HTERT RPE-1 (cell line): ENCODE results near the gene PAK5.

ENCODE experiments used
- in situ Hi-C: fragments of 300-500 bp; cut with MboI; formaldehyde crosslinking; loops from 4 replicates; pipeline ENCODE4 v1.14.3; 2020; ENCODE audit warnings: low sequenced_read_pairs

Gene PAK5

GRCh38 chr20:9626357-9626756 lies 212.5 kb downstream of the PAK5 start:
- in situ Hi-C loops: no loop called here

DNA sequence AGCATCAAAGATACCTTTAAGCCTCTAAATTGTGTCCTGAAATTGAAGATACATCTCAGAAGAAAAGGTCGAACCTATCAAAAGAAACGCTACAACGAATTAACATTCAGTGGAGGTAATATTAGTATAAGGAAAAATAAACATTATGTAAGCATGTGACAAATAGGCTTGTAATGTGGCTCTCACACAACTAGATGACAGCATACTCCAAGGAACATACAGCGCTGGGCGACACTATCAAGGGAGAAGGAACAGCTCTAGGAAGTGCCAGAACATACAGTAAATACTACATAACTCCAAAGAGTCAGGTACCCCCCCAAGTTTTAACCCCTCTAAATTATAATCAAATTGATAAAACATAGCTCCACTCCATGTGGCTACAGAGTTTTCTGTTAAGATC lies 220.9 kb downstream of the PAK5 start:
- in situ Hi-C loops: no loop called here

- in situ Hi-C loops: no loop called here
Measured at GRCh38 chr20:9616833-9617461, 221.9 kb downstream of the PAK5 start.

GRCh38 chr20:9616455-9616805 lies 222.4 kb downstream of the PAK5 start:
- in situ Hi-C loops: no loop called here

GRCh38 chr20:9615766-9616454 lies 223.0 kb downstream of the PAK5 start:
- in situ Hi-C loops: no loop called here

- in situ Hi-C loops: no loop called here
Measured at GRCh38 chr20:9615118-9615517, 223.8 kb downstream of the PAK5 start.

DNA sequence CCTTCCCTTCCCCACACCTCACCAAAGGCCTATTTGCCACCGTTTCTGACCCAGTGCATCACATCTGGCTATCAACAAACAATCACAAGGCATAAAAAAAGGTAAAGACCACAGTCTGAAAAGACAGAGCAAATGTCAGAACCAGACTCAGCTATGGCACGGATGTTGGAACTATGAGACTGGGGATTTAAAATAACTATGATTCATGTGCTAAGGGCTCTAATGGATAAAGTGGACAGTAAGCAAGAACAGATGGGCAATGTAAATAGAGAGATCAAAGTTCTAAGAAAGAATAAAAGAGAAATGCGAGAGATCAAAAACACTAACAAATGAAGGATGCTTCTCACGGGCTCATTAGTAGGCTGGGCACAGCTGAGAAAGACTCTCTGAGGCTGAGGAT lies 225.0 kb downstream of the PAK5 start:
- in situ Hi-C loops: no loop called here

- in situ Hi-C loops: no loop called here
Measured at GRCh38 chr20:9611921-9612320, 227.0 kb downstream of the PAK5 start.

DNA sequence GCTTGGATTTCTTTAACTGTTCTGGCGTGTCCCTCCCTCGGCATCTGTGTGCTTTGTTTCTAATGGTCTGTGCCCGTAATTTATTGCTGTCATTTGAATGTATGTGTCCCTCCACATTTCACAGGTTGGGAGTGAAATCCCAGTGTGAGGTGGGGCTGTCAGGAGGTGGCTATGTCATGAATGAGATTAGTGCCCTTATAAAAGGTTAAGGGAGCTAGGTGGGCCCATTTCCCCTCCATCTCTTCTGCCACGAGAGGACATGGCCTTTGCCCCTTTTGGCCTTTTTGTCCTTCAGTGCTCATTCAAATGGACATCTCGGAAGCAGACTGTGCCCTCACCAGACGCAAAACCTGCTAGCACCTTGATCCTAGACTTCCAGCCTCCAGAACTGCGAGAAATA lies 228.2 kb downstream of the PAK5 start:
- in situ Hi-C loops: no loop called here

DNA sequence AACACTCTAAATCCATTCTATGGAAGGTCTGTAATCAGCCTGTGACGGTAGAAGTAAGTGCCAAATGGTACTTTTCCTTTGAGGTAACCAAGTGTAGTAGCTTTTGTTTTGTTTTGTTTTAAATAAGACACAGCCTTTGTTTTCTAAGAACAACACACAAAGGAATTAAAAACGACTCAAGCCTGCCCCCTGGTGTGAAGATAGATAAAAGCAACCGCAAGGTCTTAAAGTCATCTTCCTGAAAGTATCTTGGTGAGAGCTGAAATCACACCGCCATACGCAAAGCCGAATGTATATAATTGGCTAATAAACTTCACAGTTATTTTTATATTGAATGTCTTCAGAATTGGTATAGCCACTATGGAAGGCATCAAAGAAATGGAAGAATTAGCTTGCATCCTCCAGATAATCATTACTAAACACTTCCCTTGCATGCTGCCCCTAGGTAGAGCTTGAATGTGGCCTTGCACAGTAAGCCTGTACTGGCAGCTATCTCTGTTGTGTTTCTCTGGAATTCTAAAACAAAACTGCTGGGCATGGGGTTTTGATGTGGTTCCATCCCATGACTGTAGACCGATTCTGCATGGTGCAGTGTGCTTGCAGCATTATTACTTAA lies 228.9 kb downstream of the PAK5 start:
- in situ Hi-C loops: no loop called here

GRCh38 chr20:9608639-9609340 lies 230.1 kb downstream of the PAK5 start:
- in situ Hi-C loops: no loop called here

DNA sequence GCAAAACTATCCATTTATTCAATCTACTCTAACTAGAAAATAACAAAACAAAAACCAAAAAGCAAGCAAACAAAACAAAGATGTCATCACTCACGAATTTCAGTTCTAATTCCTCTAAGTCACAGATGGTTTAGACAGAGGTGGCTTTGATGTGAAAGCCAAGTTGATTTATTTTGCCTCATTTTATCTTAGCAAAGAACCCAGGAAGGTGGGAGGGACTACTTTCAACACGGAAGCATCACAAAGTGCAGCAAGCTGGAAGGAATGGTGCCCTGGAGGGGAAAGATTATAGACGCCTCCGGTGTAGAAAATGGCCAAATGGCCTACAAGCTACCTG lies 236.1 kb downstream of the PAK5 start:
- in situ Hi-C loops: no loop called here

DNA sequence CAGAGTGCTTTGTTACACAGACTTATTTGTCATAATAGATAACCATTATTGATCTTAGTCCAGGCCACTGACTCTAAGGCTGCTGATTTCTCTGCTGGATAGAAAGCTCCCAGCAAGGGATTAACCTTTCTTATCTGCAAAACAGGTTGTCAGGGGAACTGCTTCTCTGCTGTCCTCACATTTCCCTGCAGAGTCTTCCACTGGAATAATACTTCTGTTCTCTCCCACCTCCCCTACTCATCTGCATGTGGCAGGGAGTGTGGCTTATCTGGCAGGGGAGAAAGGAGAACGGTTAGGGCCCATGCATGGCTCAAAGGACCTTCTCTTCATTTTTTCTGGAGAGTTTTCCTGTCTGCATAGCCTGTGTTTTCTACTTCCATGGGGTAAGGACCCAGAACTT lies 238.3 kb downstream of the PAK5 start:
- in situ Hi-C loops: no loop called here

GRCh38 chr20:9597547-9597946 lies 241.3 kb downstream of the PAK5 start:
- in situ Hi-C loops: no loop called here

GRCh38 chr20:9595763-9596162 lies 243.1 kb downstream of the PAK5 start:
- in situ Hi-C loops: no loop called here

DNA sequence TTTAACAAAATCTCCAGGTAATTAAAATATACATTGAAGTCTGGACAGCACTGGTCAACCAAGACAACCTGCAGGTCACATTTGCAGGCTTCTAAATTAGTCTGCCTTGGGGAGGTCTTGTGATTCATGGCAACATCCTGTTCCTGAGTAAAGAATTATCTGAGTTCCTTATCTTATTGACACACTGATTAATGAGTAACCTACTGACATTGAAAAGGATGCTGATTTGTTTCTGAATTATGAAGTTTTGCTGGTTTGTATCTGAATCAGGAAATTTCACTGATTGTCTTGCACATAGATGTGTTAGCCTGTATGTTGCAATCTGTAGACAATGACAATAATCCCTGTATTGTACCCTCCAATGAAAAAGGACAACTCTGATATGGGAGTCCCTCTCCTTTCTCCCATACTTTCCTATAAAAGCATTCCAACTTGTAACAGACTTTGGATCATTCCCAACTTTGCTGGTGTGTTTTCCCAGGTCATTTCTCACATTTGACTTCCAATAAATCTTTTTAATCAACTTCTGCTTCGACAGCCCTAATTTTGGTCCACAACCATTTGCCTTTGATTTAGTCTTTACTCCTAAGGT lies 244.5 kb downstream of the PAK5 start:
- in situ Hi-C loops: no loop called here

DNA sequence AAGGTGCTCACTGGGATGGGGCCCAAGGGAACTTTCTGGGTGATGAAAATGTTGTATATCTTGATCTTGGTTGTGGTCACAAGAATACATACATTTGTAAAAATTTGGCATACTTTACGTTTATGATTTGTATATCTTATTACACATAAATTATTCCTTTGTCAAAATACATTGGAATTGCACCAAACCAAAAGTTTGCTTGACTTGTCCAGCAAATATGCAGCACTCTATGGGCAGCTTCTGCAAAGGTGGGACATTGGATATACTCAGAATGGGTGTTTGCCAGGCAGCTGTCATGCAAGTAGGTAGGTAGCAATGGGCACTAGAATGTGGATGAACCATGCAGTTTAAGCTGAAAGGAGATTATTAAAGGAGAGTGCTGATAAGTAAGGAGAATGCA lies 246.5 kb downstream of the PAK5 start:
- in situ Hi-C loops: no loop called here

- in situ Hi-C loops: no loop called here
Measured at GRCh38 chr20:9591080-9591479, 247.8 kb downstream of the PAK5 start.

DNA sequence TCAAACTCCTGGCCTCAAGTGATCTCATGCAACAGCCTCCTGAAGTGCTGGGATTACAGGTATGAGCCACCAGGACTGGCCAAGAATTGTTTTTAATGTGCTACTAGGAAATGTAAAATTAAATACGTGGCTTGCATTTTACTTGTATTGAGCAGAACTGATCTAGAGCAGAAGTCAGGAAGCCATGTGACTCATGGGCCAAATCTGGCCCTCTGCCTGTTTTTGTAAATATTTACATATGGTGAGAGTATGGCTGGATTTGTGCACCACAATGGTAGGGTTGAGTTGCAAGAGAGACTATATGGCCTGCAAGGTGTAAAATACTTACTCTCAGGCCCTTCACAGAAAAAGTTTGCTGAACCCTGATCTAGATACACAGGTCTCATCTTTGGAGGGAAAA lies 248.7 kb downstream of the PAK5 start:
- in situ Hi-C loops: no loop called here

DNA sequence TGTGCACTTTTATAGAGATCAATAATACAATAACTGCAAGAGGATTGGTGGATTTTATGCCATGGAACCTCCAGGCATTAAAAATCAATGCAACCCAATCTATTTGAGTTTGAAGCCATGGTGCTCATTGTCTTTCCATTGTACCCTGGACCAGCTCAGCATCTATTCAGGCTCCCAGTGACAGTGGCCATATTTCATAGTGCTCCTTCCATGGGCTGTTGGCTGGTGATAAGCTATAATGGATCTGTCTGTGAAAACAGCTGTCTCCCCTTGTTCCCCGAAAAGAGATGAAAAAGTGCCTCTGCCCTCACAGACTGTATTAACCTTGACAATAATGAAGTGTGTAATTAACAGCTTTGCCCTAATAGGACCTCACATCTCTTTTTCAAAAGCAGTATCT lies 250.2 kb downstream of the PAK5 start:
- in situ Hi-C loops: no loop called here

DNA sequence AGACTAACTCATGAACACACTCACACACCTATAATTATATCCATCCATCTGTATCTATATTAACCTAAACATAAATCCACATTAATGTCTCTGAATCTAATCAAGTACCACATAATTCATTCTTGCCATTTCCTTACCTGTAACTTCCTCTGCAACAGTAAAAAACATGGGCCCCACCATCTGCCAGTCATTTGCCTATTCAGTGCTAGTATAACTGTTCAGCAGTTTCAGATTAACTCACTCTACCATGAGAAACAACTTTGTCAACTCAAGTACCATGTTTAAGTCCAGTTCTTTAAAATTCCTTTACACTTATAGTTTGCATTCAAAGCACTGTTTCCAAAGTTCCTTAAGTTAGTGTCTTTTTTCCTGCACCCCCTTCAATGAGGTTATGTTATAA lies 255.7 kb downstream of the PAK5 start:
- in situ Hi-C loops: no loop called here

GRCh38 chr20:9582137-9582536 lies 256.7 kb downstream of the PAK5 start:
- in situ Hi-C loops: no loop called here
